B cell (primary cell): ENCODE results near the gene SHC4. TPM values are rescaled to one million over a fixed set of nuclear protein-coding genes. Genes with fewer than 3 reads are reported as not detected.

Experiments
- ATAC-seq: fragments of 200-7000 bp; cut with Tn5 transposase; one replicate; pipeline ENCODE4 v1.10.0; 2021; ENCODE audit warnings: low read depth, mild to moderate bottlenecking, moderate number of reproducible peaks, moderate library complexity
- CTCF ChIA-PET: fragments of 350-600 bp; sonication (Branson Sonifier 250); formaldehyde crosslinking; loops from one replicate; lab custom pipeline; 2021; ENCODE audit warnings: antibody characterized with exemption, inconsistent platforms; lab: Charles Lee
- POLR2A ChIA-PET: fragments of 350-600 bp; sonication (Branson Sonifier 250); formaldehyde crosslinking; loops from one replicate; lab custom pipeline; 2021; ENCODE audit warnings: antibody characterized with exemption; lab: Charles Lee
- DNase-seq: peaks from one replicate; pipeline ENCODE4 v3.0.0; 2013
- H2AFZ ChIP-seq: 2 replicates; pipeline ENCODE4 v1.6.1; 2012; ENCODE audit warnings: mild to moderate bottlenecking, low read depth, low read length; ENCODE audit not compliant: insufficient read depth, poor library complexity, severe bottlenecking
- H3K27ac ChIP-seq, 2 donors: 1 replicate in 1 of 2; 2 replicates in 1 of 2; pipeline ENCODE4 v1.5.1; 2012 to 2013; ENCODE audit warnings: low read length in 2 of 2, mild to moderate bottlenecking in 2 of 2, moderate library complexity in 1 of 2
- H3K27me3 ChIP-seq, 4 experiments: fragments of 200-600 bp in 1 of 4; sonication (generic) in 1 of 4; replicated peaks in 1 of 4; 1 replicate in 2 of 4; 2 replicates in 2 of 4; pipeline versions ENCODE4 v1.6.1 to v1.7.0; 2013 to 2016; ENCODE audit warnings: low read length in 3 of 4, mild to moderate bottlenecking in 2 of 4, mixed read lengths in 1 of 4, moderate library complexity in 1 of 4; ENCODE audit not compliant: insufficient read depth in 4 of 4, control insufficient read depth in 3 of 4; ENCODE audit errors: control extremely low read depth in 1 of 4
- H3K36me3 ChIP-seq, 2 experiments: replicated peaks in 1 of 2; 1 replicate in 1 of 2; 2 replicates in 1 of 2; pipeline versions ENCODE4 v1.6.1 to v1.7.1; 2013; ENCODE audit warnings: low read length in 1 of 2; ENCODE audit not compliant: insufficient read depth in 2 of 2, control insufficient read depth in 1 of 2; ENCODE audit errors: control extremely low read depth in 1 of 2, extremely low read depth in 1 of 2
- H3K4me1 ChIP-seq, 2 donors: fragments of 200-600 bp in 1 of 2; sonication (generic) in 1 of 2; 1 replicate in 1 of 2; 2 replicates in 1 of 2; pipeline versions ENCODE4 v1.5.1 to v1.6.1; 2013 to 2017; ENCODE audit warnings: low read length in 2 of 2; ENCODE audit not compliant: control insufficient read depth in 2 of 2, insufficient read depth in 2 of 2
- H3K4me2 ChIP-seq: replicated peaks from 2 replicates; pipeline ENCODE3; 2012; ENCODE audit warnings: mild to moderate bottlenecking, low read depth, low read length; ENCODE audit not compliant: poor library complexity, severe bottlenecking
- H3K4me3 ChIP-seq, 5 experiments: fragments of 200-600 bp in 1 of 5; sonication (generic) in 1 of 5; 1 replicate in 3 of 5; 2 replicates in 2 of 5; pipeline versions ENCODE4 v1.5.1 to v1.7.0; 2011 to 2016; ENCODE audit warnings: low read length in 4 of 5, mild to moderate bottlenecking in 4 of 5, low read depth in 2 of 5, control low read depth in 1 of 5, moderate library complexity in 1 of 5; ENCODE audit not compliant: insufficient read depth in 1 of 5; ENCODE audit errors: control extremely low read depth in 1 of 5, extremely low read depth in 1 of 5
- H3K79me2 ChIP-seq: fragments of 200-600 bp; sonication (generic); one replicate; pipeline ENCODE4 v1.6.0; 2016; ENCODE audit warnings: low read length; ENCODE audit not compliant: control insufficient read depth, insufficient read depth
- H3K9ac ChIP-seq: fragments of 200-600 bp; sonication (generic); 2 replicates; pipeline ENCODE4 v1.6.1; 2017; ENCODE audit warnings: mild to moderate bottlenecking, low read length, moderate library complexity
- H3K9me3 ChIP-seq, 3 donors: one replicate each; pipeline versions ENCODE4 v1.6.1 to v1.7.1; 2013; ENCODE audit warnings: low read length in 2 of 3; ENCODE audit not compliant: control insufficient read depth in 2 of 3, insufficient read depth in 1 of 3; ENCODE audit errors: control extremely low read depth in 1 of 3
- H4K20me1 ChIP-seq: 2 replicates; pipeline ENCODE4 v1.6.0; 2012; ENCODE audit warnings: mild to moderate bottlenecking, low read length; ENCODE audit not compliant: insufficient read depth, control insufficient read depth, poor library complexity, severe bottlenecking
- H3K27ac Mint-ChIP-seq: one replicate; pipeline ENCODE4 v1.8.0; 2021; ENCODE audit warnings: mixed read lengths
- H3K27me3 Mint-ChIP-seq: one replicate; pipeline ENCODE4 v1.8.0; 2021; ENCODE audit warnings: mixed read lengths
- H3K4me1 Mint-ChIP-seq: one replicate; pipeline ENCODE4 v1.8.0; 2021; ENCODE audit warnings: mixed read lengths
- H3K4me3 Mint-ChIP-seq: one replicate; pipeline ENCODE4 v1.8.0; 2021; ENCODE audit warnings: mixed read lengths
- H3K9me3 Mint-ChIP-seq: one replicate; pipeline ENCODE4 v1.8.0; 2022; ENCODE audit warnings: mixed read lengths; ENCODE audit not compliant: insufficient read depth
- EZH2 ChIP-seq: IDR thresholded peaks from 2 replicates; pipeline ENCODE4 v1.6.1; 2012; ENCODE audit warnings: borderline replicate concordance, low read depth, mild to moderate bottlenecking, moderate library complexity, low read length; ENCODE audit not compliant: insufficient read depth, poor library complexity, severe bottlenecking
- WGBS: methylation state at CpG from one replicate; pipeline ENCODE4 v1.1.5; 2013; ENCODE audit warnings: missing lambda C conversion rate; ENCODE audit not compliant: insufficient coverage; 5-methylcytosine and 5-hydroxymethylcytosine counted together
- intact Hi-C: fragments of 100-400 bp; cut with micrococcal nuclease; formaldehyde crosslinking; loops from one replicate; pipeline ENCODE4 v1.10.0; 2022
- polyA plus RNA-seq: library from polyadenylated mRNA; depleted of rRNA; stranded (reverse); fragments of >200 nt; gene quantifications from 2 replicates; pipeline ENCODE4 v1.2.3, GENCODE V29; 2012
- total RNA-seq, 2 donors: library from RNA; stranded (reverse); fragments of 120-200 nt in 1 of 2; gene quantifications; 1 replicate in 1 of 2; 2 replicates in 1 of 2; pipeline versions ENCODE4 v1.2.3 to v1.2.4, GENCODE V29; 2013 to 2022
- TF ChIP-seq, protein P1 (sequence below): fragments of 200-600 bp; IDR thresholded peaks from one replicate; pipeline ENCODE4 v1.8.0; 2022; ENCODE audit warnings: antibody characterized with exemption, mild to moderate bottlenecking

Gene SHC4
- total and polyA plus RNA-seq, 2 donors (not counting 1 experiment from before 2014, with no cell fraction given), result 0.04 to 0.69 TPM

- H3K9ac ChIP-seq, result peak overlapping the region; percentile 48
Measured at GRCh38 chr15:48975472-48976419, 12.0 kb upstream of the SHC4 start.

More at GRCh38 chr15:48975472-48976419, 12.0 kb upstream of the SHC4 start:
- Mint-ChIP-seq H3K4me1 (peaks cover 5% of the 10 kb centered on the region), H3K9me3 (no peaks in the 10 kb centered on the region), H3K27me3 (peaks cover 46% of the 10 kb centered on the region), H3K27ac (no peak overlapping the region), H3K4me3 (peak overlapping the region; percentile 78)
- peak overlapping the region; percentile 72 for H3K4me2 ChIP-seq
- peaks cover 0 to 5% (median 0%) of the 10 kb centered on the region in 3 donors for H3K9me3 ChIP-seq
- peaks cover 5 to 8% of the 10 kb centered on the region in 2 donors for H3K4me1 ChIP-seq
- POLR2A ChIA-PET, result no interaction called here
- peak overlapping the region in 4 of 5 experiments; percentile 27 to 53 (median 50) for H3K4me3 ChIP-seq
- H4K20me1 ChIP-seq, result no peaks in the 10 kb centered on the region
- H3K79me2 ChIP-seq, result no peaks in the 10 kb centered on the region
- no peak for TF ChIP-seq EZH2
- TF ChIP-seq, protein P1, sequence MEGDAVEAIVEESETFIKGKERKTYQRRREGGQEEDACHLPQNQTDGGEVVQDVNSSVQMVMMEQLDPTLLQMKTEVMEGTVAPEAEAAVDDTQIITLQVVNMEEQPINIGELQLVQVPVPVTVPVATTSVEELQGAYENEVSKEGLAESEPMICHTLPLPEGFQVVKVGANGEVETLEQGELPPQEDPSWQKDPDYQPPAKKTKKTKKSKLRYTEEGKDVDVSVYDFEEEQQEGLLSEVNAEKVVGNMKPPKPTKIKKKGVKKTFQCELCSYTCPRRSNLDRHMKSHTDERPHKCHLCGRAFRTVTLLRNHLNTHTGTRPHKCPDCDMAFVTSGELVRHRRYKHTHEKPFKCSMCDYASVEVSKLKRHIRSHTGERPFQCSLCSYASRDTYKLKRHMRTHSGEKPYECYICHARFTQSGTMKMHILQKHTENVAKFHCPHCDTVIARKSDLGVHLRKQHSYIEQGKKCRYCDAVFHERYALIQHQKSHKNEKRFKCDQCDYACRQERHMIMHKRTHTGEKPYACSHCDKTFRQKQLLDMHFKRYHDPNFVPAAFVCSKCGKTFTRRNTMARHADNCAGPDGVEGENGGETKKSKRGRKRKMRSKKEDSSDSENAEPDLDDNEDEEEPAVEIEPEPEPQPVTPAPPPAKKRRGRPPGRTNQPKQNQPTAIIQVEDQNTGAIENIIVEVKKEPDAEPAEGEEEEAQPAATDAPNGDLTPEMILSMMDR, result peak; percentile 97
- CTCF ChIA-PET, result interaction anchor here (0.6 to 3.2 kb wide), 22 partner anchors 10 to 180 kb away, joined by 3 to 38 read pairs (median 4); partner anchors contain the start of genes EID1 and SHC4
- intact Hi-C loops, result no loop called here
- H3K36me3 ChIP-seq, result no peaks in the 10 kb centered on the region
- ATAC-seq, result peak; percentile 96
- no peak overlapping the region for H3K27ac ChIP-seq
- 8% methylated on average over 50 of the region's 53 CpGs for WGBS
- DNase-seq, result peak; percentile 78
- H2AFZ ChIP-seq, result peak overlapping the region; percentile 74
- H3K27me3 ChIP-seq, result peaks cover 0 to 23% (median 10%) of the 10 kb centered on the region in 4 experiments
